Measurements from ENCODE around the gene PAAF1.

PAAF1 gene

DNA sequence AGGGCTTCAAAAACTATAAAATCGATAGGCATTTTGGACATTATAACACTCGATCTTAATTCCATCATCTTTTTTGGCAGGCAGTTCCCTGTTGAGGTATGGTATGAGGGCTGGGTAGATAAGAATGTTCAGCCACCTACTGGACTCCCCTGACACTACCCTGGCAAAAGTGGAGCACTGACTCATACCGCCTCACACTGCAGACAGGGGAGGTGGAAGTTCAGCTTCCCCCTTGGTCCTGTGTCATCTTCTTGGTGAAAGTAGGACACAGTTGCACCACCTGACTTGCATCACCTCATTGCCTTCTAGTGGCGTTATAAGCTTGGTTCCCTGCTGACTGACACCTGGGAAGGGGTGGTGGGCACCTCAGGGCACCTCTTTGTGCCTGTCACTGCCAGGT is 30.4 kb downstream of the PAAF1 start:
- no peak overlapping the region for H3K4me3 ChIP-seq (replicated peaks; ENCODE audit: low read depth, low read length)
- TF ChIP-seq, protein P1, sequence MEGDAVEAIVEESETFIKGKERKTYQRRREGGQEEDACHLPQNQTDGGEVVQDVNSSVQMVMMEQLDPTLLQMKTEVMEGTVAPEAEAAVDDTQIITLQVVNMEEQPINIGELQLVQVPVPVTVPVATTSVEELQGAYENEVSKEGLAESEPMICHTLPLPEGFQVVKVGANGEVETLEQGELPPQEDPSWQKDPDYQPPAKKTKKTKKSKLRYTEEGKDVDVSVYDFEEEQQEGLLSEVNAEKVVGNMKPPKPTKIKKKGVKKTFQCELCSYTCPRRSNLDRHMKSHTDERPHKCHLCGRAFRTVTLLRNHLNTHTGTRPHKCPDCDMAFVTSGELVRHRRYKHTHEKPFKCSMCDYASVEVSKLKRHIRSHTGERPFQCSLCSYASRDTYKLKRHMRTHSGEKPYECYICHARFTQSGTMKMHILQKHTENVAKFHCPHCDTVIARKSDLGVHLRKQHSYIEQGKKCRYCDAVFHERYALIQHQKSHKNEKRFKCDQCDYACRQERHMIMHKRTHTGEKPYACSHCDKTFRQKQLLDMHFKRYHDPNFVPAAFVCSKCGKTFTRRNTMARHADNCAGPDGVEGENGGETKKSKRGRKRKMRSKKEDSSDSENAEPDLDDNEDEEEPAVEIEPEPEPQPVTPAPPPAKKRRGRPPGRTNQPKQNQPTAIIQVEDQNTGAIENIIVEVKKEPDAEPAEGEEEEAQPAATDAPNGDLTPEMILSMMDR (IDR thresholded peaks at IDR 0.05; ENCODE audit: low read length, missing control alignments) = peak; percentile 16
- peak; percentile 23 for DNase-seq (ENCODE audit: low read depth)

GRCh38 chr11:73912026-73912425 is 35.2 kb downstream of the PAAF1 start:
- TF ChIP-seq, protein P1 (IDR thresholded peaks at IDR 0.05; ENCODE audit: low read length, missing control alignments) = no peak
- H3K4me3 ChIP-seq (replicated peaks; ENCODE audit: low read depth, low read length) = no peak overlapping the region
- DNase-seq (ENCODE audit: low read depth) = no peak

DNA sequence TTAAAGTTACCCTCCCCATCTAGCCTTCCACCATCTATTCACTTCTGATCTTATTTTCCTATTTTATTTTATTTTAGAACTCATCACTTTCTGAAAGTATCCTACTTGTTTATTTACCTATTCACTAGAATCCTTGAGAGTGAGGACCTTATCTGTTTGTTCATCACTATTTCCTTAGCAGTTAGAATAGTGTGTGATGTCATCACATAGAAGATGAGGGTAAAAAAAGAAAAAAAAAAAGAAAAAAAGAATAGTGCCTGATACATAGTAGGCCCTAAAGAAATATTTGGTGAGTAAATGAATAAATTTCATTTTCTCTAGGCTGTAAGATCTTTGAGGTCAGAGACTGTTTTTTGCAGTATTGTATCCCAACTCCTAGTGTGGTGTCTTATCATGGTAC is 36.7 kb downstream of the PAAF1 start:
- TF ChIP-seq, protein P1 (IDR thresholded peaks at IDR 0.05; ENCODE audit: low read length, missing control alignments) = no peak
- DNase-seq (ENCODE audit: low read depth) = no peak
- no peak overlapping the region for H3K4me3 ChIP-seq (replicated peaks; ENCODE audit: low read depth, low read length)

DNA sequence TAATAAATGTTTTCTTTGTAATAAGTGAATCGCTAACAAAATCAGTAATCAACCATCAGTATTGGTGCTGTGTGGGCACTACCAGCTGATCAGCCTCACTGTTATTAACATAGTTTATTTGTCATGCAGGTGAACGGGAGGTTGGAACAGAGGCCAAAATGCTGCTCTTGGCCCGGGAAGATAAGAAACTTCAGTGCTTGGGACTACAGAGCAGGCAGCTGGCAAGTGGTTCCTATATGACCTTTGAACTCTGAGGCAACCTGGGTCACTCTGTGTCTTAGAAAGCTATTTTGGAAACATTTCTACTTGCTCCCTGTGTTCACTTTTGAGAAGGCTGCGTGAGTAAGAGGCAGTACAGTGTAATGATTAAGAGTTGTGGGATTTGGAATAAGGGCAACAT is 37.5 kb downstream of the PAAF1 start:
- no peak for DNase-seq (ENCODE audit: low read depth)
- no peak overlapping the region for H3K4me3 ChIP-seq (replicated peaks; ENCODE audit: low read depth, low read length)
- TF ChIP-seq, protein P1 (IDR thresholded peaks at IDR 0.05; ENCODE audit: low read length, missing control alignments) = no peak

DNA sequence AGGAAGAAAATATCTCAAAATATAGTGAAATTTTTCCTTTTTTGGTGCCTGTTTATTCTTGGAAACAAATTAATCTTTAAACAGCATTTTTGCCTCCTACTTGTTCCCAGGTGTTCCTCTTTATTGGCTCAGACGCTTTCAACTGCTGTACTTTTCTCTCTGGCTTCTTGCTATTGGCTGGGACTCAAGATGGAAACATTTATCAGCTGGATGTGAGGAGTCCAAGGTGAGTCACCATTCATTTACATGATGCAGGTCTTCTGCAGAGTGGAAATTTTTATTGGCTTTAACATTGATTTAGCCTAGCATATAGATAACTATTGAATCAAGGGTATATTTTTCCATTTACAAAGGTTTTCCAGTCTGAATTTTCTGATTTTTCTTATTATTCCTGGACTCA is 39.6 kb downstream of the PAAF1 start:
- peak; percentile 7 for DNase-seq (ENCODE audit: low read depth)
- TF ChIP-seq, protein P1 (IDR thresholded peaks at IDR 0.05; ENCODE audit: low read length, missing control alignments) = no peak
- H3K4me3 ChIP-seq (replicated peaks; ENCODE audit: low read depth, low read length) = no peak overlapping the region

DNA sequence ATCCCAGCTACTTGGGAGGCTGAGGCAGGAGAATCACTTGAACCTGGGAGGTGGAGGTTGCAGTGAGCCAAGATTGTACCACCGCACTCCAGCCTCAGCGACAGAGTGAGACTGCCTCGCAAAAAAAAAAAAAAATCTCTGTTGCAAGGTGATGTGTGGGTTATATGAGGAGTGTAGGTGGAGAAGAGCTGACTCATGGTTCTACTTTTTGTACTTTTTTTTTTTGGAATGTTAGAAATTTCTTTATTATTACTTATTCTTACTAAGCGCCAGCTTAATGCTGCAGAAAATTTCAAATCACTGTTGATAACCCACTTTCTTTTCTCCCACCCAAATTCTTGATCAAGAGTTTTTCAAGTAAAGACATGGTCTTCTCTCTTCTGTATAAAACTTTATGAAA is 44.4 kb downstream of the PAAF1 start:
- DNase-seq (ENCODE audit: low read depth) = no peak
- TF ChIP-seq, protein P1 (IDR thresholded peaks at IDR 0.05; ENCODE audit: low read length, missing control alignments) = no peak
- no peak overlapping the region for H3K4me3 ChIP-seq (replicated peaks; ENCODE audit: low read depth, low read length)

DNA sequence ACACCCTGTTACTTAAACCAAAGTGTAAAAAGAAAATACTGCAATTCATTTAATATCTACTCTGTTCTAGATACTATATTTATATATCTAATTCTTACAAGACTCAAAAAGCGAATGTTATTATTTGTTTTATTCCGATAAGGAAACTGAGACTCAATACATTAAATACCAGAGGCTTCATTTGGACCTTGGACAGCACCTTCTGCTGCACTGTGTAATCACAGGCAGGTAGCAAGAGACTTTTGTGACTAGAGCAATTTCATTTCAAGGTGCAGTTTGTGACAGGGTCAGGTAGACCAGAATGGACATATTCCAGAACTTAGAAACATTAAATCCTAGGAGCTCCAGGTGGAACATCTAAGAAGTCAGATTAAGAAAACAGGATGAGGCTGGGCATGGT is 52.6 kb downstream of the PAAF1 start:
- H3K4me3 ChIP-seq (replicated peaks; ENCODE audit: low read depth, low read length) = no peak overlapping the region
- TF ChIP-seq, protein P1 (IDR thresholded peaks at IDR 0.05; ENCODE audit: low read length, missing control alignments) = no peak
- DNase-seq (ENCODE audit: low read depth) = no peak

Data from fibroblast of pulmonary artery (primary cell).